Keratinocyte (primary cell): ENCODE results near the gene S100B. TPM values are rescaled to one million over a fixed set of nuclear protein-coding genes. Genes with fewer than 3 reads are reported as not detected.

ENCODE experiments used
- DNase-seq: peaks from one replicate; pipeline ENCODE4 v3.0.0-alpha.2; 2011; ENCODE audit warnings: low read depth, missing footprints, low spot score
- FAIRE-seq: peaks from 2 replicates; lab custom pipeline; 2011; peaks lifted over from hg19 to GRCh38; lab: Jason Lieb, UNC
- H2AFZ ChIP-seq: 2 replicates; pipeline ENCODE4 v1.6.0; 2012; ENCODE audit warnings: low read length, control low read depth, inconsistent platforms; ENCODE audit not compliant: control insufficient read depth
- H3K27ac ChIP-seq: 2 replicates; pipeline ENCODE4 v1.5.1; 2011; ENCODE audit warnings: low read length; ENCODE audit not compliant: control insufficient read depth, insufficient read depth
- H3K27me3 ChIP-seq: 3 replicates; pipeline ENCODE4 v1.6.0; 2011; ENCODE audit warnings: low read length; ENCODE audit not compliant: control insufficient read depth, insufficient read depth; ENCODE audit errors: extremely low read depth
- H3K36me3 ChIP-seq, 2 experiments: 2 replicates in 1 of 2; 3 replicates in 1 of 2; pipeline ENCODE4 v1.5.1; 2011; ENCODE audit warnings: low read length in 2 of 2, mild to moderate bottlenecking in 1 of 2; ENCODE audit not compliant: control insufficient read depth in 2 of 2, insufficient read depth in 2 of 2; ENCODE audit errors: extremely low read depth in 1 of 2
- H3K4me1 ChIP-seq: 3 replicates; pipeline ENCODE4 v1.5.1; 2011; ENCODE audit warnings: low read length; ENCODE audit not compliant: control insufficient read depth, insufficient read depth; ENCODE audit errors: extremely low read depth
- H3K4me2 ChIP-seq: 3 replicates; pipeline ENCODE4 v1.6.0; 2011; ENCODE audit warnings: low read depth, low read length; ENCODE audit not compliant: control insufficient read depth, insufficient read depth; ENCODE audit errors: extremely low read depth
- H3K4me3 ChIP-seq, 3 experiments: fragments of 200-600 bp in 1 of 3; sonication (generic) in 1 of 3; 2 replicates in 2 of 3; 3 replicates in 1 of 3; pipeline ENCODE4 v1.5.1; 2011 to 2016; ENCODE audit warnings: low read length in 3 of 3, mild to moderate bottlenecking in 3 of 3, control low read depth in 2 of 3, inconsistent platforms in 1 of 3, low read depth in 1 of 3, mixed read lengths in 1 of 3, mixed run types in 1 of 3, moderate library complexity in 1 of 3; ENCODE audit not compliant: control insufficient read depth in 2 of 3, insufficient read depth in 2 of 3; ENCODE audit errors: extremely low read depth in 1 of 3
- H3K79me2 ChIP-seq: 2 replicates; pipeline ENCODE4 v1.6.0; 2012; ENCODE audit warnings: low read length; ENCODE audit not compliant: control insufficient read depth, insufficient read depth
- H3K9ac ChIP-seq: 3 replicates; pipeline ENCODE4 v1.6.0; 2011; ENCODE audit warnings: low read length; ENCODE audit not compliant: control insufficient read depth, insufficient read depth; ENCODE audit errors: extremely low read depth
- H3K9me1 ChIP-seq: 3 replicates; pipeline ENCODE4 v1.6.0; 2011; ENCODE audit warnings: low read length; ENCODE audit not compliant: control insufficient read depth, insufficient read depth; ENCODE audit errors: extremely low read depth
- H3K9me3 ChIP-seq: 2 replicates; pipeline ENCODE4 v1.5.1; 2012; ENCODE audit warnings: low read depth, low read length; ENCODE audit not compliant: control insufficient read depth
- H4K20me1 ChIP-seq: 3 replicates; pipeline ENCODE4 v1.6.0; 2011; ENCODE audit warnings: low read length; ENCODE audit not compliant: control insufficient read depth, insufficient read depth; ENCODE audit errors: extremely low read depth
- CTCF ChIP-seq, 3 experiments: IDR thresholded peaks in 1 of 3; conservative IDR thresholded peaks in 1 of 3; optimal IDR thresholded peaks in 1 of 3; 2 replicates in 2 of 3; 3 replicates in 1 of 3; pipeline versions ENCODE3 to v1.5.1; 2011; ENCODE audit warnings: low read length in 3 of 3, mild to moderate bottlenecking in 3 of 3, moderate library complexity in 2 of 3, control low read depth in 1 of 3, inconsistent platforms in 1 of 3; ENCODE audit not compliant: insufficient read depth in 2 of 3; ENCODE audit errors: extremely low read depth in 1 of 3
- EZH2 ChIP-seq: IDR thresholded peaks from one replicate; pipeline ENCODE4 v1.6.1; 2012; ENCODE audit warnings: inconsistent platforms, mild to moderate bottlenecking, low read length, moderate library complexity
- dilution Hi-C: fragments of 300-500 bp; cut with MboI; formaldehyde crosslinking; loops from one replicate; pipeline ENCODE4 v1.7.0; 2020; ENCODE audit warnings: low sequenced_read_pairs; ENCODE audit not compliant: extremely low pct_ligation_motif_present
- polyA plus RNA-seq, 5 experiments: library from polyadenylated mRNA; depleted of rRNA in 3 of 5; stranded (reverse) in 3 of 5; stranded (forward) in 1 of 5; unstranded in 1 of 5; fragments of >200 nt; gene quantifications; 1 replicate in 1 of 5; 2 replicates in 3 of 5; 3 replicates in 1 of 5; pipeline versions ENCODE4 v1.2.1 to v1.2.3, GENCODE V29; 2011 to 2012; ENCODE audit warnings: missing spikeins in 2 of 5, low read depth in 1 of 5, low replicate concordance in 1 of 5

The S100B gene
- polyA plus RNA-seq, 1 donor (not counting 4 experiments of a cell fraction or from before 2014, with no cell fraction given): not detected

- H3K4me3 ChIP-seq: no peak overlapping the region
- FAIRE-seq: no peak
- TF ChIP-seq CTCF (optimal IDR thresholded peaks at IDR 0.05 in 1 of 3, IDR thresholded peaks at IDR 0.05 in 1 of 3, conservative IDR thresholded peaks at IDR 0.05 in 1 of 3; ENCODE audit: extremely low read depth in 1 of 3, insufficient read depth in 2 of 3, low read length in 3 of 3): no peak
- DNase-seq: no peak
- H3K9ac ChIP-seq: no peak overlapping the region
- H3K9me1 ChIP-seq: no peaks in the 10 kb centered on the region
- H3K9me3 ChIP-seq: peaks cover 5% of the 10 kb centered on the region
- H3K79me2 ChIP-seq: no peaks in the 10 kb centered on the region
- no peaks in the 10 kb centered on the region for H3K27me3 ChIP-seq
- H4K20me1 ChIP-seq: no peaks in the 10 kb centered on the region
- H3K4me2 ChIP-seq: no peak overlapping the region
- dilution Hi-C loops: no loop called here
- H3K36me3 ChIP-seq: no peaks in the 10 kb centered on the region
- H3K4me1 ChIP-seq: peaks cover 5% of the 10 kb centered on the region
- no peak overlapping the region for H3K27ac ChIP-seq
- no peak overlapping the region for H2AFZ ChIP-seq
Measured at GRCh38 chr21:46627726-46628125, 22.8 kb upstream of the S100B start.

- Histone ChIP-seq H3K27ac (no peak overlapping the region), H3K36me3 (no peaks in the 10 kb centered on the region), H3K9me3 (peaks cover 5% of the 10 kb centered on the region), H3K27me3 (no peaks in the 10 kb centered on the region), H3K9ac (no peak overlapping the region), H2AFZ (no peak overlapping the region), H3K4me1 (peaks cover 5% of the 10 kb centered on the region), H3K4me3 (no peak overlapping the region), H3K79me2 (no peaks in the 10 kb centered on the region), H3K9me1 (no peaks in the 10 kb centered on the region), H4K20me1 (no peaks in the 10 kb centered on the region), H3K4me2 (no peak overlapping the region)
- FAIRE-seq: no peak
- dilution Hi-C loops: no loop called here
- no peak for DNase-seq
- TF ChIP-seq CTCF (optimal IDR thresholded peaks at IDR 0.05 in 1 of 3, IDR thresholded peaks at IDR 0.05 in 1 of 3, conservative IDR thresholded peaks at IDR 0.05 in 1 of 3; ENCODE audit: extremely low read depth in 1 of 3, insufficient read depth in 2 of 3, low read length in 3 of 3) (no peak), EZH2 (no peak)
Measured at GRCh38 chr21:46626975-46627501, 22.2 kb upstream of the S100B start.
